KMS-11 (cell line): Measurements from ENCODE around the gene ATP13A1.

Source experiments
- H2AFZ ChIP-seq: fragments of 200-600 bp; sonication (generic); 2 replicates; pipeline ENCODE4 v1.6.1; 2016; ENCODE audit warnings: antibody characterized with exemption, mixed run types, low read depth
- H3K27ac ChIP-seq: fragments of 200-600 bp; sonication (generic); 2 replicates; pipeline ENCODE4 v1.6.1; 2016; ENCODE audit warnings: mild to moderate bottlenecking, mixed run types
- H3K27me3 ChIP-seq: fragments of 200-600 bp; sonication (generic); 2 replicates; pipeline ENCODE4 v1.6.1; 2017; ENCODE audit warnings: mild to moderate bottlenecking, low read depth, mixed run types, moderate library complexity; ENCODE audit not compliant: insufficient read depth
- H3K36me3 ChIP-seq: fragments of 200-600 bp; sonication (generic); 2 replicates; pipeline ENCODE4 v1.6.1; 2017; ENCODE audit warnings: mild to moderate bottlenecking, mixed run types; ENCODE audit not compliant: insufficient read depth
- H3K4me1 ChIP-seq: fragments of 200-600 bp; sonication (generic); 2 replicates; pipeline ENCODE4 v1.6.1; 2016; ENCODE audit warnings: mild to moderate bottlenecking, low read depth, mixed run types; ENCODE audit not compliant: poor library complexity, severe bottlenecking
- H3K4me2 ChIP-seq: fragments of 200-600 bp; sonication (generic); 2 replicates; pipeline ENCODE4 v1.7.0; 2016; ENCODE audit warnings: mild to moderate bottlenecking, mixed run types
- H3K4me3 ChIP-seq: fragments of 200-600 bp; sonication (generic); IDR thresholded peaks from 2 replicates; pipeline ENCODE4 v1.6.1; 2017; ENCODE audit warnings: low read depth, low read length, mixed read lengths; ENCODE audit not compliant: insufficient read depth
- H3K79me2 ChIP-seq: fragments of 200-600 bp; sonication (generic); 2 replicates; pipeline ENCODE4 v1.6.1; 2016; ENCODE audit warnings: low read depth, mixed run types; ENCODE audit not compliant: insufficient read depth
- H3K9ac ChIP-seq: fragments of 200-600 bp; sonication (generic); 2 replicates; pipeline ENCODE4 v1.6.1; 2016; ENCODE audit warnings: mild to moderate bottlenecking, mixed run types
- H4K20me1 ChIP-seq: fragments of 200-600 bp; sonication (generic); 2 replicates; pipeline ENCODE4 v1.6.1; 2016; ENCODE audit warnings: mild to moderate bottlenecking, mixed run types; ENCODE audit not compliant: insufficient read depth
- CTCF ChIP-seq: fragments of 200-600 bp; sonication (generic); conservative IDR thresholded peaks from 2 replicates; pipeline ENCODE4 v1.6.1; 2017; ENCODE audit warnings: low read depth, mild to moderate bottlenecking, antibody characterized with exemption, low read length, moderate library complexity, mixed read lengths

Gene ATP13A1

GRCh38 chr19:19655051-19655594 is 8.4 kb downstream of the ATP13A1 start:
- H3K9ac ChIP-seq = no peak overlapping the region
- H3K4me3 ChIP-seq = no peak overlapping the region
- H3K79me2 ChIP-seq = peaks cover 4% of the 10 kb centered on the region; the same call in 1 of the 2 replicates
- H2AFZ ChIP-seq = no peak overlapping the region
- H3K4me2 ChIP-seq = no peak overlapping the region
- H3K27me3 ChIP-seq = no peaks in the 10 kb centered on the region
- H3K36me3 ChIP-seq = peaks cover 8% of the 10 kb centered on the region; the same call in 1 of the 2 replicates
- no peak for TF ChIP-seq CTCF
- no peaks in the 10 kb centered on the region for H3K4me1 ChIP-seq
- H3K27ac ChIP-seq = no peak overlapping the region
- H4K20me1 ChIP-seq = no peaks in the 10 kb centered on the region

- Histone ChIP-seq H3K79me2 (no peaks in the 10 kb centered on the region), H3K9ac (no peak overlapping the region), H3K4me2 (no peak overlapping the region), H3K36me3 (peaks cover 8% of the 10 kb centered on the region; the same call in 1 of the 2 replicates), H4K20me1 (no peaks in the 10 kb centered on the region), H3K27ac (no peak overlapping the region), H2AFZ (no peak overlapping the region), H3K27me3 (no peaks in the 10 kb centered on the region), H3K4me3 (no peak overlapping the region), H3K4me1 (no peaks in the 10 kb centered on the region)
- TF ChIP-seq CTCF = no peak
These were observed 9.0 kb downstream of the ATP13A1 start for GRCh38 chr19:19654441-19654840.

- H2AFZ ChIP-seq = no peak overlapping the region
- no peaks in the 10 kb centered on the region for H3K4me1 ChIP-seq
- no peak overlapping the region for H3K9ac ChIP-seq
- peaks cover 5% of the 10 kb centered on the region; the same call in 1 of the 2 replicates for H3K36me3 ChIP-seq
- H3K79me2 ChIP-seq = no peaks in the 10 kb centered on the region
- H3K4me2 ChIP-seq = no peak overlapping the region
- H4K20me1 ChIP-seq = no peaks in the 10 kb centered on the region
- no peak for TF ChIP-seq CTCF
- H3K4me3 ChIP-seq = no peak overlapping the region
- no peak overlapping the region for H3K27ac ChIP-seq
- no peaks in the 10 kb centered on the region for H3K27me3 ChIP-seq
These were observed 9.8 kb downstream of the ATP13A1 start for GRCh38 chr19:19653597-19654147.

GRCh38 chr19:19652482-19653295 is 10.8 kb downstream of the ATP13A1 start:
- Histone ChIP-seq H3K79me2 (no peaks in the 10 kb centered on the region), H3K36me3 (peaks cover 5% of the 10 kb centered on the region; the same call in 1 of the 2 replicates)

More at GRCh38 chr19:19652482-19653295, 10.8 kb downstream of the ATP13A1 start:
- no peak overlapping the region for H3K4me2 ChIP-seq
- no peaks in the 10 kb centered on the region for H3K4me1 ChIP-seq
- H4K20me1 ChIP-seq = no peaks in the 10 kb centered on the region
- no peak overlapping the region for H2AFZ ChIP-seq
- H3K27ac ChIP-seq = no peak overlapping the region
- H3K9ac ChIP-seq = no peak overlapping the region
- no peaks in the 10 kb centered on the region for H3K27me3 ChIP-seq
- H3K4me3 ChIP-seq = no peak overlapping the region
- no peak for TF ChIP-seq CTCF
